Upper lobe of left lung (tissue), 6 donors: ENCODE data around the gene SDCCAG8. TPM values are rescaled to one million over a fixed set of nuclear protein-coding genes. Genes with fewer than 3 reads are reported as not detected.

ENCODE experiments used
- ATAC-seq, 2 donors: fragments of 200-7000 bp; cut with Tn5 transposase; one replicate each; pipeline ENCODE4 v1.9.1; 2022; ENCODE audit warnings: mild to moderate bottlenecking in 2 of 2, moderate library complexity in 2 of 2; ENCODE audit not compliant: low FRiP score in 2 of 2
- DNase-seq, 2 donors: peaks; one replicate each; pipeline ENCODE4 v3.0.0-alpha.2; 2019 to 2020
- H3K27ac ChIP-seq, 4 donors: fragments of 200-600 bp; sonication (generic); one replicate each; pipeline ENCODE4 v1.5.1; 2016 to 2019
- H3K27me3 ChIP-seq, 4 donors: fragments of 200-600 bp; sonication (generic); one replicate each; pipeline ENCODE4 v1.5.1; 2017 to 2019
- H3K36me3 ChIP-seq, 4 donors: fragments of 200-600 bp; sonication (generic); one replicate each; pipeline ENCODE4 v1.5.1; 2016 to 2019
- H3K4me1 ChIP-seq, 4 donors: fragments of 200-600 bp; sonication (generic); one replicate each; pipeline ENCODE4 v1.5.1; 2018 to 2019
- H3K4me3 ChIP-seq, 4 donors: fragments of 200-600 bp; sonication (generic); one replicate each; pipeline ENCODE4 v1.5.1; 2017 to 2019; ENCODE audit warnings: mild to moderate bottlenecking in 2 of 4, moderate library complexity in 1 of 4
- H3K9me3 ChIP-seq, 4 donors: fragments of 200-600 bp; sonication (generic); one replicate each; pipeline ENCODE4 v1.5.1; 2018 to 2019
- EP300 ChIP-seq, 4 donors: sonication (generic); formaldehyde crosslinking; IDR thresholded peaks; one replicate each; pipeline ENCODE4 v1.5.1; 2017; ENCODE audit warnings: antibody characterized with exemption in 4 of 4, control low read depth in 2 of 4
- POLR2A ChIP-seq, 4 donors: fragments of 450-650 bp; IDR thresholded peaks; one replicate each; pipeline ENCODE4 v1.5.1; 2016 to 2017; ENCODE audit warnings: antibody characterized with exemption in 4 of 4, mild to moderate bottlenecking in 2 of 4
- POLR2AphosphoS5 ChIP-seq, 2 donors: sonication (generic); formaldehyde crosslinking; IDR thresholded peaks; one replicate each; pipeline ENCODE4 v1.5.1; 2017; ENCODE audit warnings: antibody characterized with exemption in 2 of 2
- WGBS, 2 donors: methylation state at CpG; one replicate each; pipeline ENCODE4 v1.1.5; 2017 to 2018; 5-methylcytosine and 5-hydroxymethylcytosine counted together
- total RNA-seq, 6 donors: library from RNA; depleted of rRNA in 4 of 6; stranded (reverse); fragments of >200 nt in 4 of 6; gene quantifications; one replicate each; pipeline versions ENCODE4 v1.1.0 to v1.2.1, GENCODE V29; 2016 to 2021
- TF ChIP-seq, protein P1 (sequence below), 6 experiments: fragments of 450-650 bp in 4 of 6; fragments of 200-600 bp in 2 of 6; sonication (generic) in 2 of 6; IDR thresholded peaks; one replicate each; pipeline ENCODE4 v1.5.1; 2016 to 2019; ENCODE audit warnings: antibody characterized with exemption in 6 of 6
- donor health status: DM: no; HTN: no; CAD: no; lungs with moderate emphysema.
- donor health status: DM: no; HTN: yes; CAD: no; lungs with severe emphysema.

Gene SDCCAG8
- total RNA-seq, 6 donors from 2014 or later: 52.5 to 295 (median 95.2) TPM

DNA sequence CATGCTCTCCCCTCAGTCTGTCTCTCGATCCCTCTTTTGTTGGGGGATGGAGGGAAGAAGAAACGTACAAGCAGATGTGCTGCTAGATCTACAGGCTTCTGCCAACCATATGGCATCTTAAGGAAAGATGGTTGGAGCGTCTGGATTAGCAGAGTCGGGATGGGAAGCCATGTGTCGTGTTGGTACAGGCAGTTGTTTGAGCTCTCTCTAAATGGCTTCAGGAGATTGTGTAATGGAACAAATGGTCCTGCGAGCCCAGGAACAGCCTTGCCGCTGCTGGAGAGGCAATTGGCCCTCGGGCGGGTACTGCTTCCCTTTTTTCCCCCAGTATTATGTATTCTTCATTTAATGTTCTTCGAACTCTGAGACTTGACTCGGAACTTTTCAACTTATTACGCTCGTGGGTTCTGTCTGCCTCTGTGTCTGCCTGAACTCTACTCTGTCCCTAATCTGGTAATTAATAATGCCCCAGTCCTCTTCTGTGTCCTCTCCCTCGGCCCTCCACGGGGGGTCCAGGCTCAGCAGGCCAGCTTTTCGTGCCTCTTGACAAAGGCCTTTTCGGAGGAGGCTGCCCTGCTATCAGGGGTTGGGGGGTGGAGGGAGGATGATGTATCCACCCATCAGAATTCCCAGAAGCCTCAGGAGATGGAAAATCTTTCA is 215.3 kb downstream of the SDCCAG8 start:
- Histone ChIP-seq H3K27ac (no peak overlapping the region), H3K36me3 (peaks cover 0 to 3% (median 1%) of the 10 kb centered on the region in 4 donors), H3K4me1 (peaks cover 9 to 27% (median 15%) of the 10 kb centered on the region in 4 donors), H3K9me3 (no peaks in the 10 kb centered on the region), H3K4me3 (no peak overlapping the region), H3K27me3 (no peaks in the 10 kb centered on the region)
- no peak for TF ChIP-seq POLR2AphosphoS5 (IDR thresholded peaks at IDR 0.05)
- TF ChIP-seq, protein P1, sequence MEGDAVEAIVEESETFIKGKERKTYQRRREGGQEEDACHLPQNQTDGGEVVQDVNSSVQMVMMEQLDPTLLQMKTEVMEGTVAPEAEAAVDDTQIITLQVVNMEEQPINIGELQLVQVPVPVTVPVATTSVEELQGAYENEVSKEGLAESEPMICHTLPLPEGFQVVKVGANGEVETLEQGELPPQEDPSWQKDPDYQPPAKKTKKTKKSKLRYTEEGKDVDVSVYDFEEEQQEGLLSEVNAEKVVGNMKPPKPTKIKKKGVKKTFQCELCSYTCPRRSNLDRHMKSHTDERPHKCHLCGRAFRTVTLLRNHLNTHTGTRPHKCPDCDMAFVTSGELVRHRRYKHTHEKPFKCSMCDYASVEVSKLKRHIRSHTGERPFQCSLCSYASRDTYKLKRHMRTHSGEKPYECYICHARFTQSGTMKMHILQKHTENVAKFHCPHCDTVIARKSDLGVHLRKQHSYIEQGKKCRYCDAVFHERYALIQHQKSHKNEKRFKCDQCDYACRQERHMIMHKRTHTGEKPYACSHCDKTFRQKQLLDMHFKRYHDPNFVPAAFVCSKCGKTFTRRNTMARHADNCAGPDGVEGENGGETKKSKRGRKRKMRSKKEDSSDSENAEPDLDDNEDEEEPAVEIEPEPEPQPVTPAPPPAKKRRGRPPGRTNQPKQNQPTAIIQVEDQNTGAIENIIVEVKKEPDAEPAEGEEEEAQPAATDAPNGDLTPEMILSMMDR (IDR thresholded peaks at IDR 0.05): no peak
- TF ChIP-seq POLR2A (IDR thresholded peaks at IDR 0.05): no peak
- no peak for TF ChIP-seq EP300 (IDR thresholded peaks at IDR 0.05)
- DNase-seq (peak in 1 of 2 donors; percentile 46), ATAC-seq (peak in 1 of 2 donors; percentile 59)
- 80 to 89% methylated on average over 17 of the region's 17 CpGs for whole genome bisulfite sequencing, 2 donors

DNA sequence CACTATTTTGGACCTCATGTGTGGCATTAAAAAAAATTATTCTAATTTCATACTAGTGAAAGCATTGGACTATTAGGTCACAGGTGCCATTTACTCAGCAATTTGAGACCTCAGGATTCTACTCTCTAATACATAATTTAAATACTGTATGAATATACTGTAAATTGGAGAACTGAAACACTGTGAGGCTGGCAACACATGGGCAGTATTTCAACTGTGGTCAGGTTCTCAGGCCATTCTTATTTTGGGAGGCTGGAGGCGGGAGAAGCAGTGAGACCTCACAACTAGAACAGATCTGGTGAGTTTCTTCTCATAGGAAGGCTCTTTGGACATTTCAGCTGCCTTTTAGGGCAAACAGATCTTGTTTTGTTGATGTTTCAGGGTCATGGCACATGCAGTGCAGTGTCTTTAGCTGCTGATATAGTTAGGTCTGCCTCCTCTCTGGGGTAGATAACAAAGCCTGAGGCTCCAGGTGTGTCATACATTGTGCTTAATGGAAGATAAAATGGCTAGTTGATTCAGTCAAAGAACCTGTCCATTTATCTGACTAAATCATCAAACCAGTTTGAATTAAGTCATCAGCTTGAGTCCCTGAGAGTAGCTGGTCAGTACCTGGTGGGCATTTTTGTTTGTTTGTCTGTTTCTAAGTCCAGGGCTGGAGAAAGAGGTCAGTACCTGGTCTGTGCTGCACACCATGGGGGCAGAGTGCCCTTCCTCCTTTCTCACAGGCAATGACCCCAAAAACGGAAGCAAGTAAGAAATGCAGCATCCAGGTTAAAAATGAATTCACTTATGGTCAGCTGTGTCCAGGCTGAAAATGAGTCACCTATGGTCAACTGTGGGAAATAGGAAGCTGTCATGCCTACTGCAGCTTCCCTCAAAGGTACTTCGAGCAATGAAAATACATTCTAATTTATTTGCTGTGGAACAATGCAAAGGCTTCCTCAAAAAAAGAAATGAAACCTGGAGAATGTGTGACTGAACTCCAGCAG is 216.2 kb downstream of the SDCCAG8 start:
- peaks cover 9 to 27% (median 15%) of the 10 kb centered on the region in 4 donors for H3K4me1 ChIP-seq
- no peak overlapping the region for H3K4me3 ChIP-seq
- peaks cover 0 to 3% (median 1%) of the 10 kb centered on the region in 4 donors for H3K36me3 ChIP-seq
- no peaks in the 10 kb centered on the region for H3K9me3 ChIP-seq
- TF ChIP-seq, protein P1 (IDR thresholded peaks at IDR 0.05): no peak
- TF ChIP-seq POLR2A (IDR thresholded peaks at IDR 0.05) (no peak), POLR2AphosphoS5 (IDR thresholded peaks at IDR 0.05) (no peak), EP300 (IDR thresholded peaks at IDR 0.05) (no peak)
- WGBS, 2 donors: 58 to 78% methylated on average over 2 to 3 of the region's 3 CpGs
- peak in 1 of 2 donors; percentile 58 for ATAC-seq
- H3K27ac ChIP-seq: no peak overlapping the region
- no peak for DNase-seq
- H3K27me3 ChIP-seq: no peaks in the 10 kb centered on the region

DNA sequence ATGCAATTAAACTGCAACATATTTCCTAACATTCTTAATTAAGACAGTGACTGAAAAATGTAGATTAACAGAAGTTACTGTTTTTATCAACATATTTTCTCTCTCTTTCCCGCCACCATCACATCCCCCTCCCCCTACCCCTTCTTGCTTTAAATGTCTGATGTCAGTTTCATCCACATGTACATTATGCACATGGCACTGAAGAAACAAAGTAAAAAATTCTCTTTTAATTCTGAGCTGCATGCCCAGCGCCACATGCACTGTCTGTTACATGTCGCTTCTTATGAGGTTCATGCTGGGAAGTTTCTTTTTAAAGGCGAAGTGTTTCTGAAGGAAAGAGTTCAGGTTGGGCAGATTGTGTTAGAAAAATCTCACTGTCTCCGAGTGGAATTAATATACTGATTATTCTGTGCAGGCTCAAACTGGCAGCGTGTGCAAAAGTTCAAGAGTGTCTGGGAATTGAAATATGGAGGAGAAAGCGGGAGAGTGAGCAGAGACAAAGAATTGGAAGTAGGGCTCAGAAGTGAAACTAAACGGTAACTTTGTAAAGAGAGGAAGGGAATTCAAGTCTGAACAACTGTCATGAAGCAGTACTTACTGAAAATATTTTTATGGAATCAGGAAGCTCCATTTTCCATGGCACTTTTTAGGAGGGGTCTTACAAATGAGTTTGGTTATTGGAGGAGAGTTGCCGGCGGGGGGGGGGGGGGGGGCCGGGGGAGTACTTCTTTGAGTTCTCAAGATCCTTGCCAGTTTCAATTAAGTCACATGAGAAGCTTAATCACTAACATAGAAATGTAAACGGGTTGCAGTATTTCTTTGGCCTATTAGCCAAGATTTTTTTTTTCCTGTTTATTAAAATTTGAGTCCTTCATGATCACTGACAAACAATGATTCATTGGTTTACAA is 217.6 kb downstream of the SDCCAG8 start:
- H3K36me3 ChIP-seq: peaks cover 0 to 3% (median 1%) of the 10 kb centered on the region in 4 donors
- H3K27me3 ChIP-seq: no peaks in the 10 kb centered on the region
- no peak for TF ChIP-seq EP300 (IDR thresholded peaks at IDR 0.05)
- TF ChIP-seq, protein P1 (IDR thresholded peaks at IDR 0.05): no peak
- TF ChIP-seq POLR2A (IDR thresholded peaks at IDR 0.05): no peak
- TF ChIP-seq POLR2AphosphoS5 (IDR thresholded peaks at IDR 0.05): no peak
- H3K9me3 ChIP-seq: no peaks in the 10 kb centered on the region
- H3K27ac ChIP-seq: peak overlapping the region in 2 of 4 donors; percentile 37 to 65
- WGBS, 2 donors: 15 to 20% methylated on average over 12 of the region's 12 CpGs
- peaks cover 9 to 27% (median 15%) of the 10 kb centered on the region in 4 donors for H3K4me1 ChIP-seq
- peak in 1 of 2 donors; percentile 24 for ATAC-seq
- peak overlapping the region in 3 of 4 donors; percentile 22 to 42 (median 37) for H3K4me3 ChIP-seq
- DNase-seq: no peak

DNA sequence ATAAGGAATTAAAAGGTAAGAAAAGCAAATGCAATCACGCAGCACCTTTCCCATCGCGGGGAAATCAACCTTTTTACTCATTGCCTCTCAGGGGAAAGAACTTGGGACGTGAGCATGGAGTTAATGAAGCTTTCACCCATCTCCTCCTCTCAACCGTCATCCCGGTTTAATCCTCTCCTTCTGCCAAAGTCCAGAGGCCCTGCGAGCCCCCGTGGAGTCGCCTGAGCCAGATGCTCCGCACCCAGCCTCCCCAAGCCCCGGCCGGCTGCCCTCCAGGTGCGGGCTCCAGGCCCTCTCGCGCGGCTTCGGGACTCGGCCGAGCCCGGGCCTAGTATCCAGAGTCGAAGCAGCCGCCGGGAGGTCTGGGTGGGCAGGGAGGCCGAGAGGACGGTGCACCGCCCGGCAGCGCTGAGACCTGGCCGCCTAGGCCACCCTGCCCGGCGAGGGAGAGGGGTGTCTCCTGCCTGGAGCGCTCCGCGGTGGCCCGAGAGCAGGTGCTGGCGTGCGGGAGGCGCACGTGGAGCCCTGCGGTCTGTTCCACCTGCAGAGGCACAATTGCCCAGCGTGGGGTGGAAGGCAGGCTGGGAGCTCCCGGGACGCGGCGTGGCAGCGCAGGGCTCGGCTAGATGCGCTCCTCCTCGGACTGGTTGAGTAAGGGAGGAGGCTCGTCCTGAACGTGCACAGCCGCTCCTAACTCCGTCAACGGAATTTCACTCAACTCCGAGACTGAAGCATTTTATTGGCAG is 218.5 kb downstream of the SDCCAG8 start:
- Histone ChIP-seq H3K4me3 (peak overlapping the region in 1 of 4 donors; percentile 42), H3K9me3 (no peaks in the 10 kb centered on the region), H3K27me3 (no peaks in the 10 kb centered on the region), H3K4me1 (peaks cover 9 to 27% (median 15%) of the 10 kb centered on the region in 4 donors), H3K27ac (peak overlapping the region in 2 of 4 donors; percentile 37 to 65), H3K36me3 (peaks cover 0 to 3% (median 1%) of the 10 kb centered on the region in 4 donors)
- WGBS, 2 donors: 90 to 92% methylated on average over 36 to 54 of the region's 55 CpGs
- ATAC-seq (no peak), DNase-seq (peak in 1 of 2 donors; percentile 75)
- TF ChIP-seq, protein P1 (IDR thresholded peaks at IDR 0.05): no peak
- no peak for TF ChIP-seq EP300 (IDR thresholded peaks at IDR 0.05)
- no peak for TF ChIP-seq POLR2A (IDR thresholded peaks at IDR 0.05)
- no peak for TF ChIP-seq POLR2AphosphoS5 (IDR thresholded peaks at IDR 0.05)
